HuH-7.5 (cell line): Measurements from ENCODE around the gene TWF2.

Experiments used
- DNase-seq: peaks from one replicate; pipeline ENCODE4 v3.0.0; 2011; ENCODE audit warnings: low spot score

Gene TWF2

DNA sequence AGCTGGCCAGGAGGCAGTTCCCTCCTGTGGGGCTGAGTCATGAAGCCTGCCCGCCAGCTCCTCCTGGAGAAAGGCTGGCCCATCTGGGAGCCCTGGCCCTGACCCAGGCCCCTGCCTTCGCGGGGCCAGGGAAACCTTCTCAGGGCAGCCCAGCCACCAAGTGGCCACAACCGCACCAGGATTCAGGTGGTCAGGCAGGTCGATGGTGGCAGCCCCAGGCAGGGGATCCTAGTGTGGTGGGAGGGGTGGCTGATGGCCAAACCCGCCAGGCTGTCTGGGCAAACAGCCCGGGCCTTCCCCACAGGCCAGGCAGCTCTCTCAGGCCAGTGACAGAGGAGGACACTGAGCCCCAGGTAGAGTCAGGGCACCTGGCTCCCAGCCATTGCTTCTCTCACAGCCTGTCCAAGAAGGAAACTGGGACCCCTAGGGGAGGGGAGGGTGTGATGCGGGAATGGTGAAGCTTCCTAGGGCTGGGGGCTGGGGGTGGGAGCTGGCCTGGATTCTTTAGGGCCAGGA lies 1.2 kb downstream of the TWF2 start:
- DNase-seq, result no peak

DNA sequence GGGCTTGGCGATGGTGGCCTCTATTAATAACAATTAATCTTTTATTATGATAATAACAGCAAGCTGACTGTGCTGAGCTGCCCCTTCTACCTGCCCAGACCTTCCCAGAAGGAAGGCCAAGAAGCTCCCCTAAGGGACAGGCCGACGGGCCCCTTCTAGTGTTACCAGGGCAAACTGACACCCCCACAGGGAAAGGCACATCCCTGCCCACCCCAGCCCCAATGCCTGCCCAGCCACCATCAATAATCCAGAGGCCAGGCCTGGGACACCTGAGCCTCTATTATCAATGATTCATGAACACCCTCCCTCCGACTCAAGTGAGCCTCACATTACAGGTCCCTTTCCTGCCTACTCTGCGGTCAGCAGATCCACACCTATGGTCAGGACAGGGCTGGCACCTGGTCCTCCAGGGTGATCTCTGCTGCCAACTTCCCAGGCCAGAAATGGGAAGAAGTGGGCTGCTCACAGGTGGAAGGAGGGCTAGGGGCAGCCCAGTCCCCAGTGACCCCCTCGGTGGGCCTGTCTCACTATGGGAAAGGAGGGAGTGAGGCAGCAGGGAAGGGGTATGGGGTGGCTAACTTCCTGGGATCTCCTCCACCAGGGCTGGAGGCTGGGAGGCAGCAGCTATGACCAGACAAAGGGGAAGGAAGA lies 1.8 kb downstream of the TWF2 start:
- no peak for DNase-seq

- no peak for DNase-seq
These were observed 2.5 kb downstream of the TWF2 start for GRCh38 chr3:52236424-52236886.

GRCh38 chr3:52234516-52235447 lies 4.2 kb downstream of the TWF2 start:
- DNase-seq, result no peak

- DNase-seq, result no peak
These were observed 5.0 kb downstream of the TWF2 start for GRCh38 chr3:52233968-52234367.

GRCh38 chr3:52233108-52233591 lies 5.8 kb downstream of the TWF2 start:
- no peak for DNase-seq

DNA sequence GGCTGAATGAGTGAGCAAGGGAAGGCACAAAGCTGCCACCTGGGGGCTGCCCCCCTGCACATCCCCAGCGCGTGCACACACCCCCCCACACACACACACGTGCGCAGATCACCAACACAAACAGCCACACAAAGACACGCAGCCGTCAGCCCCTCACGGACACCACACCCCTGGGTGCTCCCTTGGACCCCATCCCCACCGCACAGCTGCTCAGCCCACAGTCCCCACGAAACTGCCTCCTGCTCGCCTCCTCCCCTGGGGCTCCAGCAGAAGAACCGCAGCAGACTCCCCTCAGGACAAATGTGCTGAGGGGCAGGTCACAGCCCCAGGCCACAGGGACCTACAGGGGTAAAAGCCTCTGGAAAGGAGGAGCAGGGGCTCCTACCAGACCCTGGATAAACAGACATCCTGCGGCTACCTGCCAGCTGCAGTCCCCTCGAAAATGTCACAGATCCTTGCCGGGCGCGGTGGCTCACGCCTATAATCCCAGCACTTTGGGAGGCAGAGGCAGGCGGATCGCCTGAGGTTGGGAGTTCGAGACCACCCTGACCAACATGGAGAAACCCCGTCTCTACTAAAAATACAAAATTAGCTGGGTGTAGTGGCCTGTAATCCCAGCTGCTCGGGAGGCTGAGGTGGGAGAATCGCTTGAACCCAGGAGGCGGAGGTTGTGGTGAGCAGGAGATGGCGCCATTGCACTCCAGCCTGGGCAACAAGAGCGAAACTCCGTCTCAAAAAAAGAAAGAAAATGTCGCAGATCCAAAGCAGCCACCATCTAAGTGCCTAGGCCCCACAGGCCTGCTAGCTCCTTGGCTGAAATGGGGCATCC lies 6.5 kb downstream of the TWF2 start:
- DNase-seq, result no peak

GRCh38 chr3:52231502-52232278 lies 7.3 kb downstream of the TWF2 start:
- peak; percentile 80 for DNase-seq

DNA sequence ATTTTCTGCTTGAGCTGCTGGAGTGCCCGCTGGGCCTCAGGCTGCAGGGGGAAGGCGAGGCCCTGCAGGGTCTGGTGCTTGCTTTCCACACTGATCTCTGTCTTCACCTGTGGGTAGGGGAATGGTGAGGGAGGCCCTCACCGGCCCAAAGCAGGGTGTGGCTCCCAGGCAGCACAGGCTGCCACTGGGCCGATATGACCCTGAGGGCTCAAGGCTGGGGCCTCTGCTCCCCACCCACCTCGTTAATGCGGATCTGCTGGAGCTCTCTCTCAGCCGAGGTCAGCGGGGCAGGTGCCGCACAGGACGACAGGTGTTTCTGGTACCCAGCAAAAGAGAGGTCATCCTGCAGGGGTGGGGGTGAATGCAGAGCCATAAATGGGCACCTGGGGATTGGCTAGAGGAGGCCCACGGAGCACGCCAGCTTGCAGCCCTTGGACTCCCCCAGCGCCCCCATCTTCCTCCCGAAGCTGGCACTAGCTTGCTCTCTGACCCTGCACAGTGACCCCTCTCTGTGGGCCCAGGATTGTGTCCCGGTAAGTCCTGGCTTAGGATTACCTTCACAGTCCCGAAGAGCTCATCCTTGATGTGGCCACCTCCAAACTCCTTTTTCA lies 8.0 kb downstream of the TWF2 start:
- DNase-seq, result no peak

- DNase-seq, result no peak
These were observed 8.5 kb downstream of the TWF2 start for GRCh38 chr3:52230461-52230860.

- no peak for DNase-seq
These were observed 9.3 kb downstream of the TWF2 start for GRCh38 chr3:52229656-52230055.

- no peak for DNase-seq
These were observed 10.1 kb downstream of the TWF2 start for GRCh38 chr3:52228751-52229291.

DNA sequence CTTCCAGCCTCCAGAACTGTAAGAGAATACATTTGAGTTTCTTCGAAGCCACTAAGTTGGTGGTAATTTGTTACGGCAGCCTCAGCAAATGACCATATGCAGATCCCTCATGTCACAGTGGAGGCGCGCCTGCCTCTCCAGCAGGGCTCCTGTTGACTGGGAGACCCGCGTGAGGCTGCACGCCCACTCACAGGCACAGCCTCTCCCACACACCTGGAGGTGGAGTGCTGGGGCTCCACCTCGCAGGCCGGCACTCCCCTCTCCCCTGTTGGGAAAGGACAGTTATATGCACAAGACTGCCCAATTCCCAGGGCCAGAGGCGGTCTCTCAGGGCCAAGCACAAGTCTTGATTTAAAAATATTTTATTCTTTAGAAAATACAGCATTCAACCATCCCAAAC lies 10.7 kb downstream of the TWF2 start:
- no peak for DNase-seq

DNA sequence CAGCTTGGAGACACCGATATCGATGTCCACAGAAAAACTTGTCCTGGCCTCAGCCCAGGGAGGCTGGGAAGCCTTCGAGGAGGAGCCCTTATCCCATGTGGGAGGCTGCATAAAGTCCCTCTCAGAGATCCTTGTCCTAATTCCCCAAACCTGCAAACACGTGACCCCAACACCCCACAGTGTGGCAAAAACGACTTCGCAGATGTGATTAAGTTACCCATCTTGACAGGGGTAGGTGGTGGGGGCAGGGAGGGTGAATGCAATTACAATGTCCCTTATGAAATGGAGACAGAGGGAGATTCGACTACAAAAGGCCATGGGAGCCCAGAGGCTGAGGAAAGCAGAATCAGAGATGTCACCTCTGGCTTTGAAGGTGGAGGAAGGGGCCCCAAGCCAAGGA lies 11.2 kb downstream of the TWF2 start:
- no peak for DNase-seq

- DNase-seq, result no peak
These were observed 11.8 kb downstream of the TWF2 start for GRCh38 chr3:52227117-52227516.

GRCh38 chr3:52226229-52226817 lies 12.6 kb downstream of the TWF2 start:
- no peak for DNase-seq

GRCh38 chr3:52225452-52226228 lies 13.3 kb downstream of the TWF2 start, which contains the start of gene TLR9:
TLR9 (minus strand) TSS chr3:52225645; CDS start chr3:52225529, 116 bp downstream.
- DNase-seq, result no peak

DNA sequence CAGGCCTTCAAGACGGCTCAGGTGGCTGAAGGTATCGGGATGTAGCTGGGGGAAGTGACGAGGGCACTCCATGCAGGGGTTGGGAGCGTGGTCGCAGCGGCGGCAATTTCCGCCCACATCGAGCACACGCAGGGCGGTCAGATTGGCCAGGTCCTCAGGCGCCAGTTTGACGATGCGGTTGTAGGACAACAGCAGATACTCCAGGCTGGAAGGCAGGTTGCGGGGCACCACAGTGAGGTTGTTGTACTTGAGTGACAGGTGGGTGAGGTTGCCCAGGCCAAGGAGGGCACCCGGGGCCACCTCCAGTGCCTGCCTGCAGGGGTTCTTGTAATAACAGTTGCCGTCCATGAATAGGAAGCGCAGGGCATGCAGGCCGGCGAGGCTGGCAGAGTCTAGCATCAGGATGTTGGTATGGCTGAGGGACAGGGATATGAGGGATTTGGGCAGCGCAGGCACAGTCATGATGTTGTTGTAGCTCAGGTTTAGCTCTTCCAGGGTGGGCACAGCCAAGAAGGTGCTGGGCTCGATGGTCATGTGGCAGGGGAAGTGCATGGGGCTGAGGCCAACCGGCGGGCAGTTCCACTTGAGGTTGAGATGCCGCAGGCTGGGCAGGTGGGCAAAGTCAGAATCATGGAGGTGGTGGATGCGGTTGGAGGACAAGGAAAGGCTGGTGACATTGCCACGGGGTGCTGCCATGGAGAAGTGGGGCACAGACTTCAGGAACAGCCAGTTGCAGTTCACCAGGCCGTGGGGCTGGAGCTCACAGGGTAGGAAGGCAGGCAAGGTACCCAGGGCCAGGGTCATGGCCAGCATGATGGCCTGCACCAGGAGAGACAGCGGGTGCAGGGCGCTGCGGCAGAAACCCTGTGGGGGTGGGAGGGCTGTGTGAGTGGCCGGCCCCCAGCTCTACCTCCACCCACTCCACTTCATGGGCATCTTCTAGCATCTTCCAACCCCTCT lies 15.2 kb downstream of the TWF2 start:
- no peak for DNase-seq
